RCC 7860 (cell line): ENCODE data around the gene NIPSNAP2.
"Not testable (repeated sequence)": the region's sequence is repeated elsewhere in the genome, so short reads cannot be mapped to it uniquely, and the experiment has no call there.

Experiments used
- DNase-seq: peaks from one replicate; pipeline ENCODE4 v3.0.0-alpha.2; 2015; ENCODE audit warnings: low spot score
- FAIRE-seq: peaks from 2 replicates; lab custom pipeline; 2012; peaks lifted over from hg19 to GRCh38; lab: Jason Lieb, UNC

NIPSNAP2 gene

DNA sequence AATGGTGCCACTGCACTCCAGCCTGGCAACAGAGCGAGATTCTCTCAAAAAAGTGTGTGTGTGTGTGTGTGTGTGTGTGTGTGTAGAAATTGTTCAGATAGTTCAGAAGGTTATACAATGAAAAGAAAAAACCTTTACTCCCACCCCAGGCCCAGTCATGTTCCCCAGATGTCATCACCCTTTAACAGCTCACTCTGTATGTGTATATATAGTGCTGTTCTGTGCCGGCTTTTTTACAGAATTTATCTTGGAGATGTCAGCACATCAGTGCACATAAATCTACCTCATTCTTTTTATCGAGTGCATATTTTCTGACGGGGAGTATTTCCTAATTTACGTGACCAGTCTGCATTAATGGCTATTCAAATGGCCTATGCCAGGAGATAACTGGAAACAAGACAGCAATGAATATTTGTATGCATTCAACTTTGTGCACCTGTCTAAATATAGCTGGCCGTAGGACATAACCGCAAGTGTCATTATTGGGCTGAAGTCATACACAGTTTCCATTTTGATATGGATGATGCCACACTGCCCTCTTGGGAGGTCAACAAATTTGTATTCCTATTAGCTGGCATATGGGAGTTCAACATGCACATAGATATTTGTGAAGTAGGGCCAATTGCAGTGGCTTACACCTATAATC is 11.7 kb downstream of the NIPSNAP2 start:
- no peak for DNase-seq
- no peak for FAIRE-seq

- no peak for DNase-seq
- no peak for FAIRE-seq
These were observed 13.4 kb downstream of the NIPSNAP2 start for GRCh38 chr7:55977831-55978230.

GRCh38 chr7:55980266-55980665 is 15.9 kb downstream of the NIPSNAP2 start:
- no peak for DNase-seq
- FAIRE-seq: no peak

DNA sequence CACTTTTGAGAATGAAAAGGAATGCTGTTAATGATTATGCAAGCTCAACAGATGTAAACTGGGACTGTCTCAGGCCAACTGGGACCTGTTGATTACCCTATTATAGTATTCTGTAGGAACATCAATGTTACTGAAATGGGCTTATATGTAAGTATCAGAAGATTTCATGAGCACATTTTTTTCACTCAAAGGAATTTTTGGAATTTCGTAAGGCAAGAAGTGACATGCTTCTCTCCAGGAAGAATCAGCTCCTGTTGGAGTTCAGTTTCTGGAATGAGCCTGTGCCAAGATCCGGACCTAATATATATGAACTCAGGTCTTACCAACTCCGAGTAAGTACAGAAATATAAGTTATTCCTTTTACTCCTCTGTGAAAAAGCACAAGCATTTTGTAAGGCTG is 19.2 kb downstream of the NIPSNAP2 start:
- no peak for DNase-seq
- no peak for FAIRE-seq

GRCh38 chr7:55992346-55992745 is 28.0 kb downstream of the NIPSNAP2 start:
- DNase-seq (no peak), FAIRE-seq (no peak)

DNA sequence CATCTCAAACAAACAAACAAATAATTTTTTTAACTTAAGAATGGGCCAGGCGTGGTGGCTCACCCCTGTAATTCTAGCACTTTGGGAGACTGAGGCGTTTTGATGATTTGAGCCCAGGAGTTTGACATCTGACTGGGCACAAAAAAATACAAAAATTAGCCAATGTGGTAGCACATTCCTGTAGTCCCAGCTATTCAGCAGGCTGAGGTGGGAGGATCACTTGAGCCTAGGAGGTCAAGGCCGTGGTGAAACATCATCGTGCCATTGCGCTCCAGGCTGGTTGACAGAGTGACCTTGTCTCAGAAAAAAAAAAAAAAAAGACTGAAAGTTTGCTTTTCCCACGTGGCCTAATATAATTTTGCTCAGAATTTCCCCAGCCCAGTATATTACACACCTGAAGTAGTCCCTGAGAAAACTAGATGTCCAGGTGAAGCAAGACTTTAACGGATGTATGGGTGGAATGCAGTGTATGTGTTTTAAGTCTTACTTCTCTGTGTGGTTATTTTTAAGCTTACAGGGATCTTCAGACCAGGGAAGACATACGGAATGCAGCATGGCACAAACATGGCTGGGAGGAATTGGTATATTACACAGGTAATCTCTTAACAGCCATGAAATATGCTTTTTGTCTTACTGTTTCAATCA is 32.6 kb downstream of the NIPSNAP2 start:
- DNase-seq: no peak
- no peak for FAIRE-seq

DNA sequence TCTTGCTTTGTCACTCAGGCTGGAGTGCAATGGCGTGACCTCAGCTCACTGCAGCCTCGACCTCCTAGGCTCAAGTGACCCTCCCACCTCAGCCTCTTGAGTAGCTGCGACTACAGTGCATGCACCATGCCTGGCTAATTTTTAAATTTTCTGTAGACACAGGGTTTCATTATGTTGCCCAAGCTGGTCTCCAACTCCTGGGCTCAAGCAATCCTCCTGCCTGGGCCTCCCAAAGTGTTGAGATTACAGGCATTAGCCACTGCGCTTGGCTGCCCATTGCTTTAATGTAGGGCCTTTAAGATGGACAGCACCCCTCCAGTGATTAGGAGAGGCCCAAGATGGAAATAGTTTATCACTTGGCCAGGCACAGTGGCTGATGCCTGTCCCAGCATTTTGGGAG is 39.4 kb downstream of the NIPSNAP2 start:
- DNase-seq (no peak), FAIRE-seq (no peak)

DNA sequence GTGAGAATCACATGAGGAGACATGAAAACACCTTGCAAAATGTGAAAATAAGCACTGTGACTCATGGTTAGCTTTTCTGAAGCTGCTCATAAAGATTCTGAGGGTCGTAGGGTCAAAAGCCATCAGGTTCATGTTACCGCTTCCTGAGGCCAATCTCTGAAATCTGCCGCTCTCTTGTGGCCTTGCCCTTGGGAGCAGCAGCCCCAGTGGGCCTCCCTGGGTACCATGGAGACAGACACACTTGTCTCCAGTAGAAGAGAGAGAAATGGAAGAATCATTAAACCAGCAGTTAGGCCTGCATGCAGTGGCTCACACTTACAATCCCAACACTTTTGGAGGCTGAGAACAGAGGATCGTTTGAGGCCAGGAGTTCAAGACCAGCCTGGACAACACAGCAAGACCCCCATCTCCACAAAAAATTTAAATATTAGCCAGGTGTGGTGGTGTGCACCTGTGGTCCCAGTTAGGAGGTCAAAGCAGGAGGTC is 42.8 kb downstream of the NIPSNAP2 start:
- FAIRE-seq: no peak
- peak; percentile 15 for DNase-seq

DNA sequence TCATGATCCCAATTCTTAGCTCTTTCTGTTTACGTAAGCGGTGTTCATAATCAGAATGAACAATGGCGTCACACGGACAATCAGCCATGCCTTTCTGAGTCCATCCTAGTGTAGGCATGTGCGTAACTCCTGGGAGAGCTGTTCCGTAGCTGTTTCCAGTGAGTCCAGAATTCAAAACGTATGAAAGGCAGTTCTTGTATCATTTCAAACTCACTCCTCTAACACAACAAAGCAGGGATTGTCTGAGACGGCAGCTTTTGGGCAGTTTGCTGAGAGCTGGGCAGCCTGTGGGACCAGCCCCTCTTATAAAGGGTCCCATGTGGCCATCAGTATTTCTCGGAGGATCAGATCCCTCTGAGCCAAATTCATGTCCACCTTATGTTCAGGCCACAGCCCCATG is 43.5 kb downstream of the NIPSNAP2 start:
- DNase-seq (no peak), FAIRE-seq (no peak)

DNA sequence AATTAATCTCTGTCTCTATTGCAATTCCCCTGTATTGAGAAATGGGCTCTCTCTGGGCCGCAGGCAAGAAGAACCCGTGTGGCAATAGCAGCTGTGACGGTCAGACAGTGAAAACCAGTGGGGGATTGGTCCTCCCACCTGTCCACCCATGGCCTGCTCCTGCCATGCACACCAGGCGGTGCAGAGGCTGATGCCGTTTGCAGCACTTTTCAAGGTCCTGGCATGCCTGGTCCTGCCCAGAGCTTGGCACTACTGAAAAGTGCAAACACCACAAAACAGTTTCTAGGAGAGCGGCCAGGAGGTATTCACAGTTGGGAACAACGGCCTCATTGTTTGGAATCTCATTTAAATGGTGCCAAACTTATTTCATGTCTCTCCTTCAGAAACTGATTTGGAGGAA is 45.3 kb downstream of the NIPSNAP2 start:
- DNase-seq (no peak), FAIRE-seq (no peak)

DNA sequence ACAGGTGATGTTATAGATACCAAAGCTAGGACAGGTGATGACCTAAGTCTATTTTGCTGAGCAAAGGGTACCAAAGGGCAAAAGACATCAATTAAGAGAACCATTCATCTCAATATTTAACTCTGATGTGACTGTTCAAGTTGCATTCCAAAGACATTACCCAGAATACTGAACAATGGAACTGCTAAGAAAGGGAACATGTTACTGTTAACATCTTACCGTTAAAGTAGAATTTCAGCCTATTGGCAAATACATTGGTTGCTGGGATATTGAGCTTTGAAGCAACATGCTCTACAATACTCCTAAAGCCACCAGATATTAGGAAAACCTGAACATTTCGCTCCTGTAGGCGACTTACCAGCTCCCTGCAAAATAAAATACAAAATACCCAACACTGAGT is 52.6 kb downstream of the NIPSNAP2 start:
- DNase-seq, FAIRE-seq: not testable (repeated sequence)

DNA sequence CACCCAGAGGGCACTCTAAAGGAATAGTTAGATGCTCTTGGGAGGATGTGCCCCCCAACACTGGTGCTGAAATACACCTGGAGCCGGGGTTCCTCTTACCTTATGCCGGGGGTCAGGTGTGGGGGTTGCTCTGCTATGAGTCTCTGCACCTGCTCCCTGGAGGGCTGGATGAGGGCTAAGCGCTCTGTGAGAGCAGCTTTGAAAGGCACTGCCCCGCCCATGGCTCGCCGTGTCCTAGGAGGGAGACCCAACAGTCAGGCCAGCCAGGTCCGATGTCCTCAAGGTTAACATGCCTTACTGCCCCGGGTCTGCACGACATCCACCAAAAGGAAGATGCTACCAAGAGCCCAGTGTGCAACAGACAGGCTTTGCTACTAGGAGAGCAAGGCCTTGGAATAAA is 55.1 kb downstream of the NIPSNAP2 start:
- no peak for FAIRE-seq
- DNase-seq: no peak

GRCh38 chr7:56023500-56023899 is 59.1 kb downstream of the NIPSNAP2 start:
- DNase-seq (no peak), FAIRE-seq (no peak)

- FAIRE-seq (no peak), DNase-seq (no peak)
These were observed 62.2 kb downstream of the NIPSNAP2 start for GRCh38 chr7:56026538-56026937.

DNA sequence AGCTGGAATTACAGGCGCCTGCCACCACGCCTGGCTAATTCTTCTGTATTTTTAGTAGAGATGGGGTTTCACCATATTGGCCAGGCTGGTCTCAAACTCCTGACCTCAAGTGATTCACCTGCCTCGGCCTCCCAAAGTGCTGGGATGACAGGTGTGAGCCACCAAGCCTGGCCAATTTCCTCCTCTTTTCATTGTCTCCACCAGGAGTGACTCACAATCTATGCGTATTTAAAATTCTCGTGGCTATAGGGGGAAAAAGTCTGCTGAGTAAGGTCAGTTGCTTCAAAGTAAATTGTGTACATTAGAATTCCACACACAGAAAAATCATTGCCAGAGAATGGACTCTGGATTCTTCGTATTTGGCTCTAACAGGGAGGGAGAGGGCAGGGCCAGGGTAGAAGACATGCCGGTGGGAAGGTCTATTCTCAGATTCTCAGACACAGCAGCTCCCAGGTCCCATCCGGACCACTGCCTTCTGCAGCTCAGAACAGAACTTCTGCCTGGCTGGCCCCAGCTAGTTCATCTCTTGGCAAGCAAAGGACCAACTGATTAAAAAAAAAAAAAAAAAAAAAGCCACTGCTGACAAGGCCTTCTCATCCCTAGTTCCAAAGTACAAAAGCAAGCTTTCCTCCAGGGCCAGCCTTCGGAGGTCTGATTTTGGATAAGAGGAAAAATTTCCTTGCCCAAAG is 64.7 kb downstream of the NIPSNAP2 start:
- FAIRE-seq: no peak
- DNase-seq: peak; percentile 49

- no peak for FAIRE-seq
- DNase-seq: no peak
These were observed 66.0 kb downstream of the NIPSNAP2 start for GRCh38 chr7:56030340-56030739.

DNA sequence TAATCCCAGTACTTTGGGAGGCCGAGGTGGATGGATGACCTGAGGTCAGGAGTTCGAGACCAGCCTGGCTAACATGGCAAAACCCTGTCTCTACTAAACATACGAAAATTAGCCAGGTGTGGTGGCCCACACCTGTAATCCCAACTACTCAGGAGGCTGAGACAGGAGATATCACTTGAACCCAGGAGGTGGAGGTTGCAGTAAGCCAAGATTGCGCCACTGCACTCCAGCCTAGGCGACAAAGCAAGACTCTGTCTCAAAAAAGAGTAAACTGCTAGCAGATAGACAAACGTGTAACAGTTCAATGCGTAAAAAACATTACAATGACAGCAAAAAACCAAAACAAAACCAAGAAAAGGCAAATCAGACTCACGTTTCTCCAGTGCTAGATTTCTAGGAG is 67.2 kb downstream of the NIPSNAP2 start:
- DNase-seq, FAIRE-seq: not testable (repeated sequence)

DNA sequence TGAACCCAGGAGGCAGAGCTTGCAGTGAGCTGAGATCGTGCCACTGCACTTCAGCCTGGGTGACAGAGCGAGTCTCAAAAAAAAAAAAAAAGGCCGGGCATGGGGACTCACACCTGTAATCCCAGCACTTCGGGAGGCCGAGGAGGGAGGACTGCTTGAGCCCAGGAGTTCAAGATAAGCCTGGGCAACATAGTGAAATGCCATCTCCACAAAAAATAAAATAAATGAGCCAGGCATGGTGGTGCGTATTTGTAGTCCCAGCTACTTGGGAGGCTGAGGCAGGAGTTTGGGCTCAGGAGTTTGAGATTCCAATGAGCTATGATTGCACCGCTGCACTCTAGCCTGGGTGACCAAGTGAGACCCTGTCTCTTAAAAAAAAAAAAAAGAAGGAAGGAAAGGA is 68.2 kb downstream of the NIPSNAP2 start:
- not testable (repeated sequence) for FAIRE-seq, DNase-seq

- peak; percentile 68 for FAIRE-seq
These were observed 69.5 kb downstream of the NIPSNAP2 start for GRCh38 chr7:56033671-56034432.

GRCh38 chr7:56040730-56041129 is 76.3 kb downstream of the NIPSNAP2 start:
- DNase-seq (no peak), FAIRE-seq (no peak)

More at GRCh38 chr7:56033671-56034432, 69.5 kb downstream of the NIPSNAP2 start:
- peak; percentile 71 for DNase-seq

DNA sequence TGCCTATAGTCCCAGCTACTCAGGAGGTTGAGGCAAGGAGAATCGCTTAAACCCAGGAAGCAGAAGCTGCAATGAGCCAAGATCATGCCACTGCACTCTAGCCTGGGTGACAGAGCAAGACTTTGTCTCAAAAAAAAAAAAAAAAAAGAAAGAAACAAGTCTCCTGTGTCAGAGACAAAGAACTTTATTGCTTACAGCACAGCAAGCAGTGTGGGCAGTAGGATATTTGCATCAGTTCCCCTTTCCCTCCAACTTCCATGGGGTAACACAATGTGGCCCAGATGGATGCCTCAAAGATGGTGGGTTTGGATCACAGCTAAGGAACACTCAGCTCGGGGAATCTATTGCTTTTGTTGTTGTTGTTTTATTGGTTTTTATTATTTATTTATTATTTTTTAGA is 81.4 kb downstream of the NIPSNAP2 start:
- not testable (repeated sequence) for DNase-seq, FAIRE-seq
